GM21723 (cell line): ENCODE results near the gene TMPRSS9.
"Not testable (repeated sequence)": the region's sequence is repeated elsewhere in the genome, so short reads cannot be mapped to it uniquely, and the experiment has no call there.

Experiments
- ATAC-seq: cut with Tn5 transposase; IDR thresholded peaks from one replicate; pipeline ENCODE4 v1.9.1; 2021; ENCODE audit warnings: mild to moderate bottlenecking, moderate library complexity; ENCODE audit not compliant: unreplicated experiment

Gene TMPRSS9

DNA sequence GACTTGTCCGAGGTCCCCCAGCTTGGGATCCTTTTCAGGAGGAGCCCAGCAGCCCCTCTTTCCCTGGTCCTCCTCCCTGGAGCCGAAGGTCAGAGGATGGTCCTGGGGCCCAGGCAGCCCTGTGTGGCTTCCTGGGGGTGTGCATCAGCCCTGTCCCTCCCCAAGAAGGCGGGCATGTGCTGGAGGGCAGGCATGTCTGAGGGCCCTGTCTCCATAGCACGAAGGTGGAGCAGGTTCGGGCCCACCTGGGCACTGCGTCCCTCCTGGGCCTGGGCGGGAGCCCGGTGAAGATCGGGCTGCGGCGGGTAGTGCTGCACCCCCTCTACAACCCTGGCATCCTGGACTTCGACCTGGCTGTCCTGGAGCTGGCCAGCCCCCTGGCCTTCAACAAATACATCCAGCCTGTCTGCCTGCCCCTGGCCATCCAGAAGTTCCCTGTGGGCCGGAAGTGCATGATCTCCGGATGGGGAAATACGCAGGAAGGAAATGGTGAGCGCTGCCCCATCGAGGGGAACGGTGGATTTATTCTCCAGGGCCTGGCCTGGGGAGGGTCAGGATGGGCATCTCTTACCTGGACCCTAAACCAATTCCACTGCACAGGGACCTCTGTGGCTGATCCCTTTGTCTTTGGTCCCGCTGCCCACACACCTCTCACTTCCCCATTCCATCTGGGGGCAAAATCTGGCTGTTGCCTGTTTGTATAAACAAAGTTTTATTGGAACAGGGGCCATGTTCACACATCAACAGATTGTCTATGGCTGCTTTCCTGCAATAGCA is 56.4 kb downstream of the TMPRSS9 start:
- no peak for ATAC-seq

DNA sequence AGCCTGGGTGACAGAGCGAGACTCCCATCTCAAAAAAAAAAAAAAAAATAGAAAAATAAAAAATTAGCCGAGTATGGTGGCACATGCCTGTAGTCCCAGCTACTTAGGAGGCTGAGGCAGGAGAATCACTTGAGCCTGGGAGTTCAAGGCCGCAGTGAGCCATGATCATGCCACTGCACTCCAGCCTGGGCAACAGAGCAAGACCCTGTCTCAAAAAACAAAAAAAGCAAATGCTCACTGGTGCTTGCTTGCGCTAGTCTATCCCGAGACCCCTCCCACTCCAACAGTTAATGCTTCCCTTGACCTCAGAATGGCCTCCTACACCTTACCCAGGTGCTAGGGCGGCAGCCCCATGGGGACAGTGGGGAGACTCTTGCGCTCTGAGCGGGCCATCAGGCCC is 57.4 kb downstream of the TMPRSS9 start:
- not testable (repeated sequence) for ATAC-seq

DNA sequence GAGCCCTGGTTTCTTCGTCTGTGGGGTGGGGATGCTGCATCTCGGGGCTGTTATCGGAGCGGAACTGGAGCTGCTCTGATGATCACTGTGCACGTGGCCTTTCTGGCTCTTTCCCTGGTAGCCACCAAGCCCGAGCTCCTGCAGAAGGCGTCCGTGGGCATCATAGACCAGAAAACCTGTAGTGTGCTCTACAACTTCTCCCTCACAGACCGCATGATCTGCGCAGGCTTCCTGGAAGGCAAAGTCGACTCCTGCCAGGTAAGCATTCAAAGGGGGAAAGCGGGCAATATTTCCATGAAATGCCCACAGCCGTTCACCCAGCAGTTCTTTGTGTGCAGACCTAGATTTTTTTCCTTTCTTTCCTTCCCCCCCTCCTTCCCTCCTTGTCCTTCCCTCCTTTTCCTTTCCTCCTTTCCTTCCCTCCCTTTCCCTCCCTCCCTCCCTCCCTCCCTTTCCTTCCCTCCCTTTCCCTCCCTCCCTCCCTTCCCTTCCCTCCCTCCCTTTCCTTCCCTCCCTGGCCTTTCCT is 57.9 kb downstream of the TMPRSS9 start:
- no peak for ATAC-seq

DNA sequence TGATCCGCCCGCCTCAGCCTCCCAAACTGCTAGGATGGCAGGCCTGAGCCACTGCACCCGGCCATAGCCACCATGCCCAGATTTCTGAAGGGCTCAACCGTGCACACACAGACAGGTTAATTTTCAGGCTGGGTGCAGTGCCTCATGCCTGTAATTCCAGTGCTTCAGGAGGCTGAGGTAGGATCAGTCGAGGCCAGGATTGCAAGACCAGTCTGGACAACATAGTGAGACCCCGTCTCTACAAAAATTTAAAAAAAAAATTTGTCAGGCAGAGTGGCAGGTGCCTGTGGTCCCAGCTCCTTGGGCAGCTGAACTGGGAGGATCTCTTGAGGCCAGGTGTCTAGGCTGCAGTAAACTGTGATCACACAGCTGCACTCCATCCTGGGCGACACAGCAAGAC is 59.7 kb downstream of the TMPRSS9 start:
- ATAC-seq, result no peak

DNA sequence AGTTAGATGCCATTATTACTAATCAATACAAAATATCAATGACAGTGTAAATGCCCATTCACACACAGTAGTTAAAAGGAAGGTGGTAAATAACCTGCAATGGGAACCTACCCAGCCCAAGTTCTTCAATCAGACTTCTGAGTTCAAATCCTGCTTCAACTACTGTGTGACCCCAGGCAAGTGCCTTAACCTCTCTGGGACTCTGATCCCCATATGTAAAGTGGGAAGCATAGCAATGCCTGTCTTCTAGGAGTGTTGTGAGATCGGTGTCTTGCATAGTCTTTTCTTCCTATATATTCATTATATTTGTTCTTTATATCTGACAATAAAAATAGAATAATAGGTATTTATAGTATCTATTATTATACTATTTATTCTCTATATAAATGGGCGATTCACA is 60.4 kb downstream of the TMPRSS9 start:
- no peak for ATAC-seq

DNA sequence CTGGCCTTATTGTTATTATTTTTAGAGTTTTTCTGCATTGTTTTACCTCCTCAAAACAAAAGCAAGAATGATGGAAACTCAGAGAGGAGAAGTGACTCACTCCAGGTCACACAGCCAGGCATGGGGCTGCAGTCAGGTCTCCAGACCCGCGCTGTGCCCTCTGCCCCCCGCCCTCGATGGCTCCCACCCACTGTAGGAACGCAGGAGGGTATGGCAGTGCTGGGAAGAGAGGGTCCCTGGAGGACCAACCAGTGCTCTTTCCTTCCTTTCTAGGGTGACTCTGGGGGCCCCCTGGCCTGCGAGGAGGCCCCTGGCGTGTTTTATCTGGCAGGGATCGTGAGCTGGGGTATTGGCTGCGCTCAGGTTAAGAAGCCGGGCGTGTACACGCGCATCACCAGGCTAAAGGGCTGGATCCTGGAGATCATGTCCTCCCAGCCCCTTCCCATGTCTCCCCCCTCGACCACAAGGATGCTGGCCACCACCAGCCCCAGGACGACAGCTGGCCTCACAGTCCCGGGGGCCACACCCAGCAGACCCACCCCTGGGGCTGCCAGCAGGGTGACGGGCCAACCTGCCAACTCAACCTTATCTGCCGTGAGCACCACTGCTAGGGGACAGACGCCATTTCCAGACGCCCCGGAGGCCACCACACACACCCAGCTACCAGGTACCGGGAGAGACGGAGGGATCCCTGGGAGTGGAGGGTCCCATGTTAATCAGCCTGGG is 61.7 kb downstream of the TMPRSS9 start:
- ATAC-seq, result no peak

DNA sequence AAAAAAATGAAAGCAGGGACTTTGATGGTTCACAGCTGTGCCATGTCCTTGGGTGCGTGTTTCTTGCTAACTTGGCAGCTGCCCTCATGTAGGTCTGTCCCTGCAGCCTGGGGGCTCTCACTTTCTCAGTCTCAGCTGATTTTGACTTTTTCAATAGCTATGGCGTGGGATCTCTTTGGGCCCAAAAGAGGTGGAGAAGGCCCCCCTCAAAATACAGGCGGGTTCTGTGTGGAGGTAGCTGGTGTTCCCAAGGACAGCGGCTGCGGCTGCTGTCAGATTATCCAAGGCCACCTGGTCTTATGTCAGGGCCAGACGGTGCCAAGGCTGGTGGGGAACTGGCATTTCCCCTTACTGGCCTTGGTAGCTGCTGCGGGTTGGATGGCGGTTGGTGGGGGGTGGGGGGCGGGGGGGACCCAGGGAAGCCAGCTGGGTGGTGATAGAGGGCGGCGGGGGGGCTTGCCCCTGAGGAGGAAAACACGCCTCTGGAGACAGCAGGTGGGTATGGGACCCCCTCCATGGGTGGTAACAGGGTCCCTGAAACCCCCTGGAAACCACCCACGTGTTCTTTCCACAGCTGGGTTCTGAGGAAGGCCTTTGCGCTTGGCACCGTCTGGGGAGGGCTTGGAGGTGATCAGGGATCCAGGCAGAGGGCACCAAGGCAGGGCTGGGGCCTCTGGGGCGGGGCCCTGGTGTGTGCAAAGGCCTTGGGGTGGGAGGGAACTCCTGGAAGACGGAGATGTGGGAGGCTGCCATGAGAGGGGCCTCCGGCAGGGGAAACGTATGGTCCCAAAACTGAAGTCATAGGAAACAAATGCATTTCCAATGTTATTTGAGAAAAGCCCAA is 63.2 kb downstream of the TMPRSS9 start:
- ATAC-seq, result no peak

DNA sequence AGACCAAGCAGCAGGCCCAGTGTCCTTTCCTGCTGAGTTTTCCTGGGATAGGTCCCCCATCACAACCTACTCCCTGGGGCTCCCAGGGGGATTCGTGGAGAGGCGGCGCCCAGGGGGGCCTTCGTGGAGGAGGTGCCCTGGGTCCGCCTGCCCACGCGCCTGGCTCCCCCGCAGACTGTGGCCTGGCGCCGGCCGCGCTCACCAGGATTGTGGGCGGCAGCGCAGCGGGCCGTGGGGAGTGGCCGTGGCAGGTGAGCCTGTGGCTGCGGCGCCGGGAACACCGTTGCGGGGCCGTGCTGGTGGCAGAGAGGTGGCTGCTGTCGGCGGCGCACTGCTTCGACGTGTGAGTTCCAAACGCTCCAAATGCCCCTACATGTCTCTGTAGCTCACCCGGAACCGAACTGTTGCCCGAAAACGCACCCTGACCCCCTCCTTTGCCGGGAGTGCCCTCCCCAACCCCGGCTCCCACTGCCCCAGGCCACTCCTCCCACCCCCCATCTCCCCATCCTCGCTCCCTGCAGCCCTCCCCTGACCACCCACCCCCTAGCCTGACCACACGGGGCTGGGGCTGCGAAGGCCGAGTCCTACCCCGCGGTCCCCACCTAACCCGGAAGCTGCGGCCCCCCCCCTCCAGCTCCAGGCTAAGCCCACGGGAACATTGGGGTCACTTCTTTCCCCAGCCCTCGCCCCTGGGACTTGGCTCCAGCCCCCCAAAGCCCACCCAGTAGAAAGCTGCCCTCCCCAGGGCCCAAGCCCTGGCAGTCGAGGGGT is 64.0 kb downstream of the TMPRSS9 start:
- no peak for ATAC-seq

DNA sequence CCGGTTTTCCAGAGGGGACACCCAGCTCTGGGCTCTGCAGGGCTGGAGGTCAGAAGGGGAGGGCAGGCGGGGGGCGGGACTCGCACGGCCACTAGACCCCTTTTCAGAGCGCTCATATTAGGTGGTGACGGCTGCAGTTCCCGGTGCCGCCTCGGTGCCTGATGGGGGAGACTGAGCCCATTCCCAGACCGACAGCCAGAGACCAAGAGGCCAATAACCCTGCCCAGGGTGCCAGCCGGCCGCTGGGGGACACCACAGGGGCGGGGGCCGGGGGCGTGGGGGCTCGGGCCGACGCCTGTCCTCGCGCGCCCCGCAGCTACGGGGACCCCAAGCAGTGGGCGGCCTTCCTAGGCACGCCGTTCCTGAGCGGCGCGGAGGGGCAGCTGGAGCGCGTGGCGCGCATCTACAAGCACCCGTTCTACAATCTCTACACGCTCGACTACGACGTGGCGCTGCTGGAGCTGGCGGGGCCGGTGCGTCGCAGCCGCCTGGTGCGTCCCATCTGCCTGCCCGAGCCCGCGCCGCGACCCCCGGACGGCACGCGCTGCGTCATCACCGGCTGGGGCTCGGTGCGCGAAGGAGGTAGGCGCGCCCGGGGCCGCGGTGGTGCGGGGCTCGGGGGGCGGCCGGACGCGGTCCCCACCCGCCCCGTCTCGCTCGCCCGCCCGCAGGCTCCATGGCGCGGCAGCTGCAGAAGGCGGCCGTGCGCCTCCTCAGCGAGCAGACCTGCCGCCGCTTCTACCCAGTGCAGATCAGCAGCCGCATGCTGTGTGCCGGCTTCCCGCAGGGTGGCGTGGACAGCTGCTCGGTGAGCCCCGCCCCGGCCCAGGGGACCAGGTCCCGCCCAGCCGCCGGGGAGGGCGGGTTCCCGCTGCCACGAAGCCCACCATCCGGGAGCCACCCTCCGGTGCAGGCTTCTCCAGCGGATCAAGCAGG is 64.9 kb downstream of the TMPRSS9 start:
- ATAC-seq, result no peak

DNA sequence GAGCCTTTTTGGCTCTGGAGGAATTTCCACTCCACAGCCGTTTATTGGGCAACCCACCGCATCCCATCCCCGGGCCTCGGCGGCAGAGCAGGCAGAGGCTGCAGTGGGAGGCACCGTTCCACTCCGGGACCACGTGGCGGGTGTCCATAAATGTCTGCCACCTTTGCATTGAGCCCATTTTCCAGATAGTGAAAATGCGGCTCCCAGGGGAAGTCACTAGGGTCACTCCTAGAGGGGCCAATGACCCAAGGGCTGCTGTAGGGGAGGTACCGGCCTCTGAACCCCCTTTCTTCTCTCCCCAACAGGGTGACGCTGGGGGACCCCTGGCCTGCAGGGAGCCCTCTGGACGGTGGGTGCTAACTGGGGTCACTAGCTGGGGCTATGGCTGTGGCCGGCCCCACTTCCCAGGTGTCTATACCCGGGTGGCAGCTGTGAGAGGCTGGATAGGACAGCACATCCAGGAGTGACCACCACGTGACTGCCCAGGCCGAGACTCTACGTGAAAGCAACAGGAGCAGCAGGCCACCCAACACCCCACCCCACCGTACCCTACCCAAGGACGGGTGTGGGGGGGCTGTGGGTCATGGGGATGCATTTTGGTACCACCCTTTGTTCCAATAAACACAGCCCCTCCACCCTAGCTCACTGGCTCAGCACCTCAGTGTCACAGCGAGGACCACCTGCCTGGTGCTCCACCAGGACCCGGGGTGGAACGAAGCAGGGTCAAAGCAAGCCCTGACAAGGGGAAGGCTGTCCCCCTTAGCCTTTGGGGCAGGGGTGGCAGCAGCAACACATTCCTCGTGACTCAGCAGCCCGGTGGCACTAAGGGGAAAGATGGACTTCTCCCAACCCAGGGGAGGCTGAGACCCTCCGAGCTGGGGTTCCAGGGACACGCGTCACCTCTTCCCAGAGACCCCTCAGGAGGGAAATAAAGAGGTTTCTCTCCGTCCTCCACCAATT is 65.8 kb downstream of the TMPRSS9 start:
- no peak for ATAC-seq

DNA sequence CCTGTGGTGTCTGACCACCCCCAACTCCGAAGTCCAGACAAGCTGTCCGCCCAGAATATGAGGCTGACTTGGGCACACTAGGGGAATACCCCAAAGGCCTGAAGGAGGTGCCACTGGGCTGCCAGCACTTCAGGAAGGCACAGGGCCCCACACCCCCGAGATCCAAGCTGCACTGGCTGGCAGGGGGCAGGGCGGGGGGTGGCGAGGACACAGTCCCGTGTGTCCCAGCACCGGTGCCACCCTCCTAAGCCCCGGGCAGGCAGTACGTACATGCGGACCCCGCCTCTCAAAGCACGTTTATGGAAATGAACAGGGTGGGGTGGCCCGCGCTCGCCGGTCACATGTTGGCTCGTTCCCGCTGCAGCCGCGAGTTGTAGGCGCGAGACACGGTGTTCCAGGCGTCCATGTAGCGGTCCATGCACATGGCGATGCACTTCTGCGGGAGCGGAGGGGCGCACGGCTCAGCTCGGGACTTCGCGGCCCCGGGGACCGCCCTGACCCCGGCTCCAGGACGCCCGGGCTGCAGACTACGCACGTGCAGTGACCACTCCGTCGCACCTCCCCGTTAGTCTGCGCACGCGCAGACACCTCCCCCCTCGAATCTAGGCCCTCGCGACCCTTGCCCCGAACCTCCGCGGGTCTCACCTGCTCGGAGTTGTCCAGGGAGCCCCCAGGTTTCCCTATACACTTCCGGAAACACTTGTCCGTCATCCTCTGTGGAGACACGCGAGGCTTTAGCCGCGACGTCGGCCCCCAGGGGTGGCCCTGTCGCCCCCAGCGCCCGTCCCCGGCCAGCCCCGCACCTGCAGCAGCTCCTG is 66.8 kb downstream of the TMPRSS9 start:
- ATAC-seq, result peak; percentile 23

DNA sequence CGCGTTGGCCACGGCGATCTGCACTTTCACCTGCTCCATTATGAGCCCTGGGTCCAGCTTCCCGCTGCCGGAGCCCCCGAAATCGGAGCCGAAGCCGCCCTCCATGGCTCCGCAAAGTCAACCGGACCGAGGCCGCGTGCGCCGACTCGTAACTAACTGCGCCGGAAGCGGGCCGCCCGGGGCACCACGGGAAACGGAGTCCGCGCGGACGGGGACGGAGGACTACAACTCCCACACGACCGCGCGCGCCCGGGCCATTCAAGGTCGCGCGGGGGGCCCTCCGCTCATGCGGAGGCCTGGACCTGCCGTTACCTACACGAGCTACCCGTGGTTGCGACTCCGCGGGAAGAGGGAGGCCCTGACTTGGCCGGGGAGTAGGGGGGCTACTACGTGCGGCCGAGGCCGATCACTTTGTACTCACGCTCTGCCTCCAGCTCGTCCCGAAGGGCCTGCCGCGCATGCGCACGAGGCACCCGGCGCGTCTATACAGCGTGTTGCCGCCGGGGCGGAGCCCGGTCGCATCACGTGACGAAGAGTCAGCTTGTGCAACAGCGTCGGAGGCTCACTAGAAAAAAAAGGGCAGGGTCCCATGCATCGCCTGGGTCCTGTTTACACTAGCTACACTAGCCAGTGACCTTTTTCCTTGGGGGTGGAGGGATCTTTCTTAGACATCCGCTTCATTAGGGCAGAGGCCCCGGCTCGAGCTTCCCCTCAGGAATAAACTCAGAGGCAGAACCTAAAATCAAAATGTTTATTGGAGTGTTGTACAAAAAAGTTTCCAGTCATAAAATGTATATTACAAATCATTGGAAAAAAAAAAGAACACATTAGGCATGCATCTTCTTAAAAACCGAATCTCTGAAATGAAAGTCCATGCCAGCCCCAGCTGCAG is 67.6 kb downstream of the TMPRSS9 start, which contains the start of gene TIMM13:
TSS of gene TIMM13 (minus strand) at position 158 of the 892 bp plus-strand sequence. CDS start at position 105, 53 bp downstream.
- ATAC-seq, result peak; percentile 71

DNA sequence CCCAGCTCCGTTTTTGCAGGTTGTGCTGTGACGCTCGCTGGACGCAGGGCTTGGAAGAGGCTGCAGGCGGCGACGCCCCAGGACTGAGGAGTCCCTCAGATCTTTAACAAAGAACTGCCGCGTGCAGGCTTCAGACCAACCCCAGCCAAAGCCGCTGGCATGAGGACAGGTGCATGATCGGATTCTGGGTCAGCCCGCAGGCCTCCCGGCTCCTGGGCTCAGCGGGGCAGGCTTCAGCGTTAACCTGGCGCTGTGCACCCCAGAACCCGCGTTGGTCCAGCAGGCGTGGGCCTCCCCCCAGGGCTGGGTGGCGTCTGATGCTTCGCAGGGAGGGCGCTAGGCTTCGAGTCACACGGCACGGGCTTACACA is 68.2 kb downstream of the TMPRSS9 start:
- no peak for ATAC-seq

DNA sequence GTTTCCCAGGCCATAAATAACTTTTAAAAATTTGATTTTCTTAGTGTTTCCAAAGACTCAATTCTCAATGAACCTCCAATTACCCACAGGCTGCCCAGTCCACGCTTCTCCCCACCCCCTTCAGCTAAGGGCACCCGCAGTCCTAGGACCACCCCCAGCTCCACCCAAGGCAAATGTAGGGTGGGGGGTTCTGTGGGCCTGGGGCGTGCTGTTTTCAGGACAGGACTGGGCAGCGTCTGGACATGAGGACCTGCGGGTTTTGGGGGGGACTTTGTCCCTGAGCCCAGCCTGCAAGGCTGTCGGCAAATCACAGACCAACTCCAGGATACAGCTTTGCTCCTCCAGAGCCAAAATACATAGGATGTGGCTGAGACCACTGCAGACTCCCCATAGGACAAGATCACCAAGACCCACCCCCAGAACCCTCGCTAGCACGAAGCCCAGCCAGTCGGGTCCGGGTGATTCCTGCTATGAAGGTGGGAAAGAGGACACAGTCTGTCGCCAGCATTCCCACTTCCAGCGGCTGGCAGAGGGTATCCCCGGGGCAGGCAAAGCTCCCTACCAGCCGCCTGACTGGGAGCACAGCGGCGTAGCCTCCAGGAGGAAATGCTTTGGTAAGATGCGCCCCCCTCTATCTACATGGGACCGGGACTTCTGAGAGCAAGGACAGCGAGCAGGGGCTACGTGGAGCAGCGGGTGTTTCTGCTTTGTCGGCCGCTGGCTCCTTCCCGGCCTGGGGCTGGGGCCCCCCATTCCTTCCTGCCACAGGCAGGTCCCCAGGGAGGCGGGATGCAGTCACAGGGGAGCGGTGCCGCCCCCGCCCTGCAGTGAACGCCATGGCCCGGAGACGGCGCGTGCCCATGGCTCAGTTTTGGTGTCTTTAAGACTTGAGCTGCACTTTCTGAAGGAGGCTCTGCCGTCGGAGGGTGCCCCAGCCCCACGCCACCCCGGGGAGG is 69.0 kb downstream of the TMPRSS9 start:
- ATAC-seq, result no peak

DNA sequence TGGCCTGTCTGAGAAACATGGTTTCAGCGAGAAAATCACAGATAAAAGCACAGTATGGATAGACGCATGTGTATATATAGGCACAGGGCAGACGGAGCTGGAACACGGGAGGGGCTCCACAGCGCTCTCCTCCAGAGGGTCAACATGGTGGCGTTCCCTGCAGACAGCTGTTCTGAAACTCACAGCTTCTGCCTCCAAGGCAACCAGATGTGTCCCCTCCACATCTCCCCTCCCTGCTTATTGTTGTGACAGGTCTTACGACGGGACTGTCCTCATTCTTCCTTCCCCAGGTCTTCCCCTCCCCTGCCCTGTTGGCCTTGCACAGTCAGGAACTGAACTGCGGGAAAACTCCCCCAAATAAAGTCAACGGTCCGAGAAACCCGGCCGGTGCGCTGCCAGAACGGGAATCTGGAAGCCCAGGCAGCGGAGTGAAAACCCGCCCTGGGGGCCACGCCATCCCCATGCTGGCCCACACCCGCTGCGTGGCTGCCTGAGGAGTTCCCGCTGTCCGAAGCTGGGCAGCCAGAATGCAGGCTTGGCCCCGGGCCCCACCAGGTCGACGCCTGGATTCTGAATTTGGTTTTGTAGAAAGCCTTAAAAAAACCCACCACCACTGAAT is 70.0 kb downstream of the TMPRSS9 start:
- no peak for ATAC-seq
